CD4-positive, CD25-positive, alpha-beta regulatory T cell (primary cell): ENCODE results near the gene THRAP3. TPM values are rescaled to one million over a fixed set of nuclear protein-coding genes. Genes with fewer than 3 reads are reported as not detected.
A peak's percentile ranks its signal among the peaks of the same experiment; 100 is the strongest.
"Not testable (repeated sequence)": the region's sequence is repeated elsewhere in the genome, so short reads cannot be mapped to it uniquely, and the experiment has no call there.

ENCODE experiments used
- ATAC-seq, 2 donors: fragments of 150-1000 bp; cut with Tn5 transposase; one replicate each; pipeline ENCODE4 v1.10.0; 2021; ENCODE audit warnings: low read depth in 2 of 2, moderate number of reproducible peaks in 2 of 2, moderate library complexity in 1 of 2
- DNase-seq, 3 donors: peaks; one replicate each; pipeline versions ENCODE4 v3.0.0 to v3.0.0-alpha.2; 2012 to 2022; ENCODE audit warnings: mixed read lengths in 1 of 3
- H3K27ac ChIP-seq: one replicate; pipeline ENCODE4 v1.7.0; 2013; ENCODE audit warnings: mild to moderate bottlenecking, low read length; ENCODE audit not compliant: insufficient read depth, poor library complexity, severe bottlenecking
- H3K27me3 ChIP-seq: one replicate; pipeline ENCODE4 v1.7.0; 2013; ENCODE audit warnings: low read length; ENCODE audit not compliant: control insufficient read depth, insufficient read depth
- H3K36me3 ChIP-seq: one replicate; pipeline ENCODE4 v1.7.0; 2013; ENCODE audit warnings: mild to moderate bottlenecking, low read length, moderate library complexity; ENCODE audit not compliant: control insufficient read depth, insufficient read depth
- H3K4me1 ChIP-seq: 2 replicates; pipeline ENCODE4 v1.7.0; 2013; ENCODE audit warnings: mild to moderate bottlenecking, low read length; ENCODE audit not compliant: insufficient read depth, control insufficient read depth, poor library complexity, severe bottlenecking
- H3K4me3 ChIP-seq: one replicate; pipeline ENCODE4 v1.7.0; 2013; ENCODE audit warnings: low read depth, mild to moderate bottlenecking, low read length, moderate library complexity
- H3K9me3 ChIP-seq, 2 experiments: 1 replicate in 1 of 2; 2 replicates in 1 of 2; pipeline ENCODE4 v1.7.0; 2013; ENCODE audit warnings: low read length in 2 of 2, mild to moderate bottlenecking in 1 of 2, moderate library complexity in 1 of 2; ENCODE audit not compliant: control insufficient read depth in 2 of 2
- H3K27ac Mint-ChIP-seq, 3 donors: one replicate each; pipeline ENCODE4 v1.8.0; 2020 to 2022; ENCODE audit warnings: mild to moderate bottlenecking in 3 of 3, mixed read lengths in 3 of 3, moderate library complexity in 2 of 3
- H3K27me3 Mint-ChIP-seq: one replicate; pipeline ENCODE4 v1.8.0; 2022; ENCODE audit warnings: mild to moderate bottlenecking, mixed read lengths
- H3K36me3 Mint-ChIP-seq: one replicate; pipeline ENCODE4 v1.8.0; 2020; ENCODE audit warnings: mixed read lengths
- H3K4me1 Mint-ChIP-seq, 4 donors: one replicate each; pipeline ENCODE4 v1.8.0; 2020 to 2022; ENCODE audit warnings: mixed read lengths in 4 of 4, mild to moderate bottlenecking in 1 of 4
- H3K4me3 Mint-ChIP-seq, 4 donors: one replicate each; pipeline ENCODE4 v1.8.0; 2020 to 2022; ENCODE audit warnings: mild to moderate bottlenecking in 4 of 4, mixed read lengths in 4 of 4, moderate library complexity in 3 of 4
- H3K9me3 Mint-ChIP-seq, 7 donors: one replicate each; pipeline ENCODE4 v1.8.0; 2020 to 2022; ENCODE audit warnings: mixed read lengths in 7 of 7, mild to moderate bottlenecking in 3 of 7, moderate library complexity in 2 of 7
- polyA plus RNA-seq, 4 donors: library from polyadenylated mRNA; unstranded; fragments of 300-500 nt; fragmentation: Illumina TruSeq; gene quantifications; one replicate each; pipeline ENCODE4 v1.2.3, GENCODE V29; 2021
- total RNA-seq: library from RNA; stranded (reverse); gene quantifications from one replicate; pipeline ENCODE4 v1.2.3, GENCODE V29; 2022

The THRAP3 gene
- total and polyA plus RNA-seq, 5 donors from 2014 or later = 62.5 to 84.4 (median 73.0) TPM

DNA sequence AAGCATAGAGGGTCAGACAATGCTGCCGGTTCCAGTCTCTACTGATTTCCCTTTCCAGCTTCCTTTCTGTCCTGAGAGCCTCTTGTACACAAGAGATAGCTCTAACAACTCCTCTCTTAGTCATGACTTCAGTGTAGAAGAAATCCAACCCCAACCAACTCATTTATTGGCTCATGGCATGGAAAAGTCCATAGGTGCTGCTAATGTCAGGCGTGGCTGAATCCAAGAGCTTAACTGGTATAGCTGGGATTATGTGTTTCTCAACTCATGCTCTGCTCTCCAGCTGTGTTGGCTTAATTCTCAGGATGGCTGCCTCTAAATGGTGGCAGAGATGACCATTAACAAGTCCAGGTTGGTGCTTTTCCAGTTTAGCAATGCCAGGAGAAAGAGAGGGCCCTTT, 12.4 kb upstream of the THRAP3 start:
- no peak for DNase-seq
- Histone ChIP-seq H3K4me1 (no peaks in the 10 kb centered on the region), H3K4me3 (no peak overlapping the region), H3K27ac (no peak overlapping the region), H3K27me3 (no peaks in the 10 kb centered on the region), H3K9me3 (no peaks in the 10 kb centered on the region), H3K36me3 (no peaks in the 10 kb centered on the region)
- Mint-ChIP-seq H3K9me3 (no peaks in the 10 kb centered on the region), H3K4me1 (peaks cover 0 to 1% (median 0%) of the 10 kb centered on the region in 4 donors), H3K27me3 (peaks cover 6% of the 10 kb centered on the region), H3K27ac (no peak overlapping the region), H3K4me3 (no peak overlapping the region), H3K36me3 (no peaks in the 10 kb centered on the region)
- no peak for ATAC-seq

DNA sequence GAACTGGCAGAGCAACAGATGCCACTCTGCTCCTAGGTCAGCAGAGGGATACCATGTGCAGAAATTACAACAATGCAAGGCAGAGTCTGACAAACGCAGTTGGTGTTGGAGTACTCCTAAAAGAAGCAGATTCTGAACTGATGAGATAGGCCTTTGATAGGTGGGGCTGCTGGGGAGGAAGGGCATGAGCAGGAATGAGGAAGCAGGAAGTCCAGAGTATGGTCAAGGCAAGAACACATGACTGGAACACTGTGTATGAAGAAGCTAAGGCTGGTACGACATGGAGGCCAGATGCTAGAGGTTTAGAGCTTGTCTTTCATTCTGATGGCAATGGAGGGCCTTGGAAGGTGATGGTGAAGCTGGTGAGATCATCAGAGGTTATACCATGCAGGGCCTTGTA, 11.5 kb upstream of the THRAP3 start:
- H3K36me3 ChIP-seq = no peaks in the 10 kb centered on the region
- no peak overlapping the region for H3K27ac ChIP-seq
- Mint-ChIP-seq H3K36me3 (no peaks in the 10 kb centered on the region), H3K27ac (peak overlapping the region in 1 of 3 donors; percentile 68), H3K27me3 (no peaks in the 10 kb centered on the region), H3K4me3 (peak overlapping the region in 1 of 4 donors; percentile 17), H3K9me3 (no peaks in the 10 kb centered on the region), H3K4me1 (peaks cover 0 to 3% (median 0%) of the 10 kb centered on the region in 4 donors)
- no peaks in the 10 kb centered on the region for H3K27me3 ChIP-seq
- ATAC-seq (no peak), DNase-seq (no peak)
- no peaks in the 10 kb centered on the region for H3K9me3 ChIP-seq
- no peak overlapping the region for H3K4me3 ChIP-seq
- no peaks in the 10 kb centered on the region for H3K4me1 ChIP-seq

DNA sequence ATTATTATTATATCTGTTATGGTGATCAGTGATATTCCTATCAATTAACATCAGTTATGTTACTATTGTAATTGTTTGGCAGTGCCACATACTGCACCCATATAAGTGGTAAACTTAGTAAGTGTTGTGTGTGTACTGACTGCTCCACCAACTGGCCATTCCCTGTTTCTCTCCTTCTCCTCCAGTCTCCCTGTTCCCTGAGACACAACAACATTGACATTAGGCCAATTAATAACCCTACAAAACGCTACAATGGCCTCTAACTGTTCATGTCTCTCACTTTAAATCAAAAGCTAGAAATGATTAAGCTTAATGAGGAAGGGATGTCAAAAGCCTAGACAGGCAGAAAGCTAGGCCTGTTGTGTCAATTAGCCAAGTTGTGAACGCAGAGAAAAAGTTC, 6.6 kb upstream of the THRAP3 start:
- ATAC-seq (no peak), DNase-seq (no peak)
- Mint-ChIP-seq H3K4me3 (no peak overlapping the region), H3K9me3 (no peaks in the 10 kb centered on the region), H3K4me1 (peaks cover 0 to 3% (median under 1%) of the 10 kb centered on the region in 4 donors), H3K36me3 (no peaks in the 10 kb centered on the region), H3K27ac (peak overlapping the region in 1 of 3 donors; percentile 5), H3K27me3 (no peaks in the 10 kb centered on the region)
- H3K27me3 ChIP-seq = no peaks in the 10 kb centered on the region
- H3K36me3 ChIP-seq = no peaks in the 10 kb centered on the region
- no peak overlapping the region for H3K27ac ChIP-seq
- H3K4me1 ChIP-seq = peaks cover 1% of the 10 kb centered on the region
- no peak overlapping the region for H3K4me3 ChIP-seq
- H3K9me3 ChIP-seq = no peaks in the 10 kb centered on the region

DNA sequence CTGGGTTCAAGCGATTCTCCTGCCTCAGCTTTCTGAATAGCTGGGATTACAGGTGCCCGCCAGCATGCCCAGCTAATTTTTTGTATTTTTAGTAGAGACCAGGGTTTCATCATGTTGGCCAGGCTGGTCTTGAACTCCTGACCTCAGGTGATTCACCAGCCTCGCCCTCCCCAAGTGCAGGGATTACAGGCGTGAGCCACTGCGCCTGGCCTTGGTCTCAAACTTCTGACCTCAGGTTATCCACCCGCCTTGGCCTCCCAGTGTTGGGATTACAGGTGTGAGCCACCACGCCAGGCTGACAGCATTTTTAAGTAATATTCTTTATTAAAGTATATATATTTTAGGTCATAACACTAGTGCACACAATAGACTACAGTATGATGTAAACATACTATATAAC, 2.3 kb upstream of the THRAP3 start:
- not testable (repeated sequence) for H3K9me3 Mint-ChIP-seq, H3K36me3 ChIP-seq, H3K9me3 ChIP-seq, H3K27ac Mint-ChIP-seq, H3K27me3 Mint-ChIP-seq, ATAC-seq, H3K4me3 Mint-ChIP-seq, H3K4me3 ChIP-seq, DNase-seq, H3K27me3 ChIP-seq
- Histone ChIP-seq H3K27ac (peak overlapping the region; percentile 99), H3K4me1 (peaks cover 33% of the 10 kb centered on the region)
- Mint-ChIP-seq H3K4me1 (peaks cover 19 to 29% (median 20%) of the 10 kb centered on the region in 4 donors), H3K36me3 (peaks cover 11% of the 10 kb centered on the region)

DNA sequence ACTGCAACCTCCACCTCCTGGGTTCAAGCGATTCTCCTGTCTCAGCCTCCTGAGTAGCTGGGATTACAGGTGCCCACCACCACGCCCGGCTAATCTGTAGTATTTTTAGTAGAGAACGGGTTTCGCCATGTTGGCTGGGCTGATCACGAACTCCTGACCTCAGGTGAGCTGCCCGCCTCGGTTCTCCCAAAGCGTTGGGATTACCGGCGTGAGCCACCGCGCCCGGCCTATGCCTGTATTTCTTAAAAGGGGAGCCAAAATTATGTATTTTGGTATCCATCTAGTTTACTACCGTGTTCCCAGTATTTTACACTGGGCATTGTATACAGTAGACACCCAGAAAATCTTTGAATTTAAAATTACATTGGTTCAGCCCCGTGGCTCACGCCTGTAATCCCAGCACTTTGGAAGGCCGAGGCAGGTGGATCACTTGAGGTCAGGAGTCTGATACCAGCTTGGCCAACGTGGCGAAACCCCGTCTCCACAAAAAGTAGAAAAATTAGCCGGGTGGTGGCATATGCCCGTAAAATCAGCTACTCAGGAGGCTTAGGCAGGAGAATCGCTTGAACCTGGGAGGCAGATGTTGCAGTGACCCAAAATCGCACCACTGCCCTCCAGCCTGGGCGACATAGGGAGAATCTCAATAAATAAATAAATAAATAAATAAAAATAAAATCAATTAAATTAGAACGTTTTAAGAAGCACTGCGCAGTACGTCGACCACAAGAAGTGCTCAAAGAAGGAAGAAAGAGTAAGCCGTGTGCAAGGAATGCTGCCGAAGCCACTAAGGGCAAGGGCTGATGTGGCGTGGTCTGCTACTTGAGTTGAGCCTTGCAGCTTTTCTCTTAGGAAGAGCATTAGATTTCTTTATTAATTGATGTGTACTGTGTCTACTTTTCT, 1.5 kb upstream of the THRAP3 start:
- no peak for ATAC-seq
- Histone ChIP-seq H3K27me3 (no peaks in the 10 kb centered on the region), H3K4me1 (peaks cover 38% of the 10 kb centered on the region), H3K4me3 (peak overlapping the region; percentile 97), H3K27ac (peak overlapping the region; percentile 99), H3K36me3 (peaks cover 7% of the 10 kb centered on the region), H3K9me3 (no peaks in the 10 kb centered on the region)
- DNase-seq = no peak
- Mint-ChIP-seq H3K27me3 (no peaks in the 10 kb centered on the region), H3K36me3 (peaks cover 16% of the 10 kb centered on the region), H3K4me3 (peak overlapping the region; percentile 96 to 98 (median 98)), H3K9me3 (peaks cover 0 to 3% (median 0%) of the 10 kb centered on the region in 7 donors), H3K27ac (peak overlapping the region; percentile 99 to 100 (median 99)), H3K4me1 (peaks cover 20 to 35% (median 24%) of the 10 kb centered on the region in 4 donors)

DNA sequence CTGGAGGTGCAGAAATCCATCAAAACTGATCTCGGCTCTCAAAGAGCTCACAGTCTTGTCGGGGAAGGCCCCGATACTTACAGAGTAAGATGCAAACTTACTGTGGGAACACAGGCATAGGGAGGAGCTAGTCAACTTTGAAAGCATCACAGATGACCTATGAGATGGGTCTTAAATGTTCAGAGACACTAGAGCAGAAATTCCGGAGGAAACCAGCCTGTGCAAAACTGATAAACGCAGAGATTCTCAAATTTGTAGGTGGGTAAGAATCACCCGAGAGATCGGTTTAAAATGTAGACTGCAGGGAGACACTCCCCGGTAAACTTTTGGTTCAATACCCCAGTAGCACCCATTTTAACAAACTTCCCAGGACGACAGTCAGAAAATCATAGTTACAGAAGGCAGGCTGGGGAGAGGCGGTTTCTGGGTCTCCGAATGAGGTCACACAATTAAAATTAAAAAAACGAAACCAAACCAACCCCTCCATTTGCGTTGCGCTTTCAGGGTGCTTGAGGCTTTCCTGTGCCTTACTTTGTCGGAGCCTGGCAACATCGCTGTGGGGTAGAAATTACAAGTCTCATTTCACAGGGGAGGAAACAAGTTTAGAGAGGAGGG, 755 bp upstream of the THRAP3 start:
- Mint-ChIP-seq H3K9me3 (peaks cover 0 to 3% (median 0%) of the 10 kb centered on the region in 7 donors), H3K36me3 (peaks cover 16% of the 10 kb centered on the region), H3K27me3 (no peaks in the 10 kb centered on the region), H3K4me1 (peaks cover 20 to 43% (median 24%) of the 10 kb centered on the region in 4 donors), H3K27ac (peak overlapping the region; percentile 99 to 100 (median 99)), H3K4me3 (peak overlapping the region; percentile 96 to 98 (median 98))
- no peaks in the 10 kb centered on the region for H3K27me3 ChIP-seq
- peak overlapping the region; percentile 97 for H3K4me3 ChIP-seq
- peaks cover 7% of the 10 kb centered on the region for H3K36me3 ChIP-seq
- ATAC-seq = peak; percentile 7 to 13
- H3K27ac ChIP-seq = peak overlapping the region; percentile 99
- H3K4me1 ChIP-seq = peaks cover 42% of the 10 kb centered on the region
- no peaks in the 10 kb centered on the region for H3K9me3 ChIP-seq
- peak in 2 of 3 donors; percentile 12 to 85 for DNase-seq

DNA sequence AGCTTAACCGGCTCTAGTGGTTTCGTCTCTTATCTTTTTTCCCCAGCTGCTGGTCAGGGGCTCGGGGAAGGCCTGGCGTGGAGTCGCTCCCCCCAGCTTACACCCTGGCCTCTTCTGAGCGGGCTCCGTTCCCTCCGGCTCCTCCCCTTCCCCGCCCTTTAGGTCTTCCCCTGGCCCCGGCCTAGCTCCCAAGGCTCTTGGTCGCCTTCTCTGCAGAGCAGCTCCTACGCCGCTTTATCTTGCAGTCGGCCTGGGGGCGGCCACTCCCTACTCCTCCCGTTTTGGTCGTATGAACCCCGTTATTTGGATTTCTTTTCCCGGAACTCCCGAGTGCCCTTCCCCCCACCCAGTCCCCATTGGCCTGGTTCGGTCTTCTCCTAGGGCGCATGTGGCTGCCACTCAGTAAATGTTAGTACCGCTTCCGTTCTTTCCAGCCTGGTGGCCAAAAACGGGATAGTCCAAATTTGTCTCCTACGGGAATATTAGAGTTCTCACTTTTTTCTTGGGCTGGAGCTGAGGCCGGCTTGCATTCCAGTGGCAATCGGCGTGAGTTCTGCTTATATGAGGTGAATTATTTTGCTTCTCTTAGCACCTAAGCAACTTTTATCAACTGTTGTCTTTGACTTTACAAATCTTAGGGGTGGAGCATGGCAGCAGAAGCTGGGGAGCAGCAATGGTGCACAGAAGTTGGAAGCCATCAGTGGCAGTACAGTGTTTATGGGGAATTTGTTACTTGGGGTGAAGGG, 467 bp downstream of the THRAP3 start:
- no peaks in the 10 kb centered on the region for H3K9me3 ChIP-seq
- H3K36me3 ChIP-seq = peaks cover 10% of the 10 kb centered on the region
- ATAC-seq = peak; percentile 35
- peaks cover 0 to 3% (median 0%) of the 10 kb centered on the region in 7 donors for H3K9me3 Mint-ChIP-seq
- H3K4me1 ChIP-seq = peaks cover 46% of the 10 kb centered on the region
- H3K4me1 Mint-ChIP-seq = peaks cover 20 to 46% (median 24%) of the 10 kb centered on the region in 4 donors
- peaks cover 16% of the 10 kb centered on the region for H3K36me3 Mint-ChIP-seq
- peak overlapping the region; percentile 96 to 98 (median 98) for H3K4me3 Mint-ChIP-seq
- no peak for DNase-seq
- peak overlapping the region; percentile 99 for H3K27ac ChIP-seq
- H3K27me3 Mint-ChIP-seq = no peaks in the 10 kb centered on the region
- no peaks in the 10 kb centered on the region for H3K27me3 ChIP-seq
- H3K4me3 ChIP-seq = peak overlapping the region; percentile 89
- peak overlapping the region; percentile 99 to 100 (median 99) for H3K27ac Mint-ChIP-seq
